HG02571 (cell line): ENCODE results near the gene TTLL5.
"Not testable (repeated sequence)": the region's sequence is repeated elsewhere in the genome, so short reads cannot be mapped to it uniquely, and the experiment has no call there.

Experiments used
- ATAC-seq: cut with Tn5 transposase; IDR thresholded peaks from one replicate; pipeline ENCODE4 v1.9.1; 2021; ENCODE audit warnings: mild to moderate bottlenecking, moderate library complexity; ENCODE audit not compliant: unreplicated experiment

Gene TTLL5

DNA sequence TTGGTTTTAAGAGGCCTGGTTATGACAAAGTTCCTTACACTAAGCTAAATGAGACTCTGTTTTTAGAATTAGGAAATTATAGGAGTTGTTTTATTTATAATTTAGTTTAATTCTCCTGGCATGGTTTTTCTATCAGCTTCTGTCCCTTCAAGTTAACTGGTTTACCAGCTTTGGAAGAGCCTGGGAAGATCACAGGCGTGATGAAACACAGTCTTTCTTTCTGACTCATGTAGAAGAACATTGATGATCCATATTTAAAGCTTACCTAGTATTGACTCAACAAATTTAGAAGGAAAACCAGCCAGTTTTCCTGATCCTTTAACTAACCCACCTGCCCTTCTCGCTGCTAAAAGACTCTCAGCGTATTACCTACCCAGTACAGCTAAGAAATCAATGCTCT lies 165.6 kb downstream of the TTLL5 start:
- ATAC-seq = no peak

DNA sequence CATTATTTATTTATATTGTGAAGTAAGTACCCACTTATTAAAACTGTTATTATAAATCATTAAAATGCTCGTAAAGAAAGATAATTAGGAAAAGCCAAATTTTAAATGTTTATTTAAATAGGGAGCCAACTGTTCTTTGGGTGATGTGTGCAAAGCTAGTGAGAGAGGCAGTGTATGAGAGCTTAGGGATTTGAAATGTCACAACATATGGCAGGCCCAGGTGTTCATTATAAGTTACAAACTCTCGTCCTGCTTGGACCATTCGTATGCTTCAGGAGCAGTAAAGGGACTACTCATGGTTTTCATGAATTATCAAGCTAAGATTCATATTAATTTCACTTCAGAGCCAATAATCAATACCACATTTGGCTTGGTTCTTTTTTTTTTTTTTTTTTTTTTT lies 166.3 kb downstream of the TTLL5 start:
- no peak for ATAC-seq

DNA sequence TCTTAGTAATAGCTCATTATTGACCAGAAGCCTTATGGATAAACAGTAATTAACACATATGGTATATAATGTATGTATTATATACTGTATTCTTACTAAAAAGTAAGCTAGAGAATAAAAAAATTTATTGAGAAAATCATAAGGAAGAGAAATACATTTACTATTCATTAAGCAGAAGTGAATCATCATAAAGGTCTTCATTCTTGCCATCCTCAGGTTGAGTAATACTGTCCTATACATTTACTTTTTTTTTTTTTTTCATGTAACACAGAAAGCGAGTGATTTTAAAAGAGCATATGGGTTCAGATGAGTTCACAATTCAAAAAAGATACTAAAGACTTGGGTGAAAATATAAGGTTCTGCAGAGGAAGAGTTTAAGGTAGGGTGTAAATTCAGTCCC lies 168.3 kb downstream of the TTLL5 start:
- no peak for ATAC-seq

DNA sequence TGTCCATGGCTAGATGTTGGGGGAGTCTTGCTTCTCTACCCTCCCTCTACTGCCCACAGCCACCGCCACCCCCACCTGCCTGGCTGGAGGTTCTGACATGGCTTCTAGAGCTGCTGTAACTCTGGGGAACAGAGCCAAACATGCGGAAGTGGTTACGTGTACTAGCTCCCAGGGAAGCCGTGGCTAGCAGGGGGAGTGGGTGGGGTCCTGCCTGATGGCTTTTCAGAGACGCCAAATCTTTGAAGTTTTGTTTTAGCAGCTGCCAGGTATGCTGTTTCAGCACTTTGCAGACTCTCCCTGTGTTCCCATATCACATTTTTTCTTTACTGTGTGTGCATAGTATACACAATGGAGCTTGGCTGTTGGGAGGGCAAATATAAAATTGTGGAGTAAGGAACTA lies 170.4 kb downstream of the TTLL5 start:
- ATAC-seq = no peak

DNA sequence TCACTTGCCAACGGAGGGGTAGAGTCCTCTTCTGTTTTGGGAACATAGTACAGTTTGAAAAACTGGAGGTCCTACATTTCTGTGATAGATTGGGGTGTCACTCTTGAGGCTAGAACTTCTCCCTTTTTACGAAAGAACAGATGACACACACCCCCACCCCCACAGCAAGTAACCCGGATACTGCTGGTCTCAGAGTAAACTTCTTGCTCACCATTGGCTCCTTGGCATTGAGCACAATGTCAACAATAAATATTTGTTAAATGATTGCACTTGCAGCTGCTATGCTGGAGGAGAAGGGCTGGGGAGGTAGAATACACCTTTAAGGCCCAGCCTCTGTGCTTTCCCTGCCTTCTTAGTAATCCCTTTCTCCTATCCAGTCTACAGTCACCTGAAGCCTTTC lies 170.9 kb downstream of the TTLL5 start:
- no peak for ATAC-seq

DNA sequence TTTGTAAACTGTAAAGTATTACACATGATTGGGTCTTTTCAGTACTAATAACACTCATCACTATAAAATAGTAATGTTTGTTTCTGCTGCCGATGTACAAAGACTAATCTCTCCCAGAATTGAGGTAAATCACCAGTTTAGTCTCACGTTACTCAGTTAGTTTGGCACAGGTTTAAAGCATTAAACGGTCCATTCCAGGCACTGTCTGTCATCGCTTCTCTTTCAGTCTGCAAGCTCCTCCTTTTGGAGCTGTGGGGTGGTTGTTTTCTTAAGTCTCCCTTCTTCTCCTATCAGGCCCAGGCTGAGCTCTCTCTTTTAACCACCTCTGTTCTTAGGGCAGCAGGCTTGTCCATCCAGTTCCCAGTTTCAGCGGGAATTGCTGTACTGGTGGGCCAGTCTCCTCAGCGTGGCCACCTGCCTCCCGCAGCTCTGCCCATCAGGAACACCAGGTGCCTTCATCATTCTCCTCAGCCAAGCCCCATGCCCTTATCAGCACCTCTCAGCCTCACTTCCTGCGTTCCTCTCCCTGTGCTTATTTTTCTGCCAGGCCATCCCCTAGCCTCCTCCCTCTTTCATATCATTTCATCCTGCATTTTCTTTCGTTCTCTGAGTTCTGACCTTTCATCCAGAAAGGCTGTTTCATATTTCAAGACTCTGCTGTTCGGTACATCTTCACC lies 171.7 kb downstream of the TTLL5 start:
- ATAC-seq = no peak

DNA sequence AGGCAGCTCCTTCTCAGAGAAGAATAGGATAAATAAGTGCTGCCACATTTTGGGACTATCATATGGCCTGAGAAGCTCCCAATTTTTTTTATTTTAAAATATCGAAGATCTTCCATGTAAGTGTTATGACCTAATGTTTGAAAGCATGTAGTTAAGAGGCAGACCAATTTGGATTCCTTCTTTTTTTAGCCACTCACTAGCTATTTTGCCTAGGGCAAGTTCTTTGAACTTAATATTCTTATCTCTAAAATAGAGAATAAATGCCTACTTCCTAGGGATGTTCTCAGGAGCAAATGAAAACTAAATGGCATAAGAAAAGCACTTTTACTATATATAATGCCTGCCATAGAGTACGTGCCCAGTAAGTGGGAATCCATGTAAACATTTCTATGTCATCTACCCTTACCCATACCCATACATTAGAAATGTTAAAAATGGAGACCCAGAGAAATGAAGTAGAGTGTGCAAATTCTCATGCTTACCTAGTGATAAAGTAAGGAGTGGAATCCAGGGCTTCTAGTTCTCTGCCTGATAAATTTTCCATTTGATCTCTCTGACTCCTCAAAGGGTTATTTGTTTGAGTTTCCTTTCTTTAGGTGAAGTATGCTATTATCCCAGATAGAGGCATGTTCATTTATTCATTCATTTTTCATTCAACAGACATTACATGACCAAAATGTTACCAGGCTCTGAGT lies 172.4 kb downstream of the TTLL5 start:
- ATAC-seq = no peak

DNA sequence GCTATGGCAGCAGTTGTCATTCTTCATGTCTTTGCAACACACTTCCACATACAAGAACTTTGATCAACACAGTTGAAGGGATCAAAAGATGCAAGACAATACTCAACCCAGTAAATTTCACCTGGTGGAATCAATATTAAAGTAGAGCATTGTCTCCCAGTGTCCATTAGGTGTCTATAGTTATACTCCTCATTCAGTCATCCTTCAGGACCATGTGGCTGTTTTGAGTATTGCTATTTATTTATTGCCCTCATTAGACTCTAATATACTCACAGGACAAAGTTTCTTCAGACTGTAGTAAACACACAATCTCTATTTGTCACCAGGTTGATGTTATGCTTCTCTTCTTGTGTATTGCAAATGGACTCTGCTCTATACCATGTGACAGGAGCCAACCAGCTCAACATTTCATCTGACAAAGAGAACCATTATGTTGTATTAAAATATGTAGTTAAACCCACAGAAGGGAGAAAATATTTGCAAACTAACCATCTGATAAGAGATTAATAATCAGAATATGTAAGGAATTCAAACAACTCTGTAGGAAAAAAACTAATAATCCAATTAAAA lies 174.2 kb downstream of the TTLL5 start:
- ATAC-seq = no peak

DNA sequence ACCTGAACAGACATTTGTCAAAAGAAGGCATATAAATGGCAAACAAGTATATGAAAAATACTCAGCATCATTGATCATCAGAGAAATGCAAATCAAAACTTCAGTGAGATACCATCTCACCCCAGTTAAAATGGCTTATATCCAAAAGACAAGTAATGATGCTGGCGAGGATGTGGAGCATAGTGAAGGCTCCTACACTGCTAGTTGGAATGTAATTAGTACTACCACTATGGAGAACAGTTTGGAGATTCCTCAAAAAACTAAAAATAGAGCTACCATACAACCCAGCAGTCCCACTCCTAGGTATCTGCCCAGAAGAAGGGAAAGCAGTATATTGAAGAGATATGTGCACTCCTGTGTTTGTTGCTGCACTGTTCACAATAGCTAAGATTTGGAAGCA lies 174.7 kb downstream of the TTLL5 start:
- ATAC-seq = no peak

DNA sequence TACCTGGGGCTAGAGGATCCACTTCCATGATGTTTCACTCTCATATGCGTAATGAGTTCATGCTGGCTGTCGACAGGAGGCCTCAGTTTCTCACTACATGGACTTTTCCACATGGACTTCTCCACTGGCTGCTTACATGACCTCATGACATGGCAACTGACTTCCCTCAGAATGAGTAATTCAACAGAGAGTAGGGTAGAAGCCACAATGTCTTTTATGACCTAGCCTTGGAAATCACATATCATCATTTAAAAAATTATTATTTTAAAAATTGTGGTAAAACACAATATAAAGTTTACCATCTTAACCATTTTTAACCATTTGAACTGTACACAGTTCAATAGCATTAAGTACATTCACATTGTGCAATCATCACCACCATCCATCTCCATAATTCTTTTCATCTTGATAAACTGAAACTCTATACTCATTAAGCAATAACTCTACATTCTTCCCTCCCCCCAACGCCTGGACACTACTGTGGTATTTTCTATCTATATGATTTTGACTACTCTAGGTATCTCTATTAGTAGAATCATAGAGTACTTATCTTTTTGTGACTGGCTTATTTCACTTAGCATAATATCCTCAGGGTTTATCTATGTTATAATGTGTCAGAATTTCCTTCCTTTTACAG lies 176.2 kb downstream of the TTLL5 start:
- ATAC-seq = no peak

DNA sequence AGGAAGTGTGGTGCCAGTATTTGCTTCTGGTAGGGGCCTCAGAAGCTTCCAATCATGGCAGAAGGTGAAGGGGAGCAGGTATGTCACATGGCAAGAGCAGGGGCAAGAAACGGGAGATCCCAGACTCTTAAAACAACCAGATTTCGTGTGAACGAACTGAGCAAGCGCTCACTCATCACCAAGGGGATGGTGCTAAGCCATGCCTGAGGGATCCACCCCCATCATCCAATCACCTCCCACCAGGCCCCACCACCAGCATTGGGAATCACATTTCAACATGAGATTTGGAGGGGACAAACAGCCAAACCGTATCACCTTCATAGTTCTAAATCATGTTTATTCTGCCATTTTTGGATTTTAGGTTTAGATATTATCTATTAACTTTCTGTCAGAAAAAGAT lies 179.9 kb downstream of the TTLL5 start:
- no peak for ATAC-seq

DNA sequence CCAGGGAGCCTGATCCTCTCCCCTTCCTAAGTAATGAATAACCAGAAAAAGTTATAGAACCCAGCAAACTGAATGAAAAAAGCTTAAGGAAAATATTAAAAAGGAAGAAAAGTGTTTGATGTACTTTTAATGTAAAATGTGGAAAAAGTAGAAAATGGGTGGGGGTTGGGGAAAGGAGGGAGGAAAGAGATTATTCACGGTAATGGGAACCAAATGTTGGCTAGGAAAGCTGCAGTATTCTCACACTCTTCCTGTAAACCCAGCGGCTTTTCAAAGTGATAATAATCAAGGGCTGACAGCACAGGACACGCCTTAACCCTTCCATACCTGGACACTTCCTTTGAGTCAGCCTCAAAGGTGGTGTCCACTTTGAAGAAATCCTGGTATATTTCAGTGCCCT lies 181.5 kb downstream of the TTLL5 start:
- no peak for ATAC-seq

DNA sequence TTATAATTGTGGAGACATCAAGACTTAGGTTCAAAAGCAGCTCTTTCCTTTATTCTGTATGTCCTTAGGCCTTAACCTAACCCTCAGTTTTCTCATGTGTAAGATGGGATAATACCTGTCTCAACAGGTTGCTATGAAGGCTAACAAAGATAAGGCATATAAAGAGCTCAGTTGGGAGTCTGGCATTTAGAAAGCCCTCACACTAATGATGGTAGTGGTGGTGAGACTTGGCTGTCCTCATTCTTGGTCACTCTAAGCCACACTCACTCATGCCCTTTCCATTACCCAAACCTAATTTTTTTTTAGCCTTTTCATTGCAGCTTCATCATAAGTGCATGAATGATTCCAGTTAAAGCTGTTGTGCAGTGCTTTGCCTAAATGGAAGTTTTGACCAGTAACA lies 183.4 kb downstream of the TTLL5 start:
- no peak for ATAC-seq

DNA sequence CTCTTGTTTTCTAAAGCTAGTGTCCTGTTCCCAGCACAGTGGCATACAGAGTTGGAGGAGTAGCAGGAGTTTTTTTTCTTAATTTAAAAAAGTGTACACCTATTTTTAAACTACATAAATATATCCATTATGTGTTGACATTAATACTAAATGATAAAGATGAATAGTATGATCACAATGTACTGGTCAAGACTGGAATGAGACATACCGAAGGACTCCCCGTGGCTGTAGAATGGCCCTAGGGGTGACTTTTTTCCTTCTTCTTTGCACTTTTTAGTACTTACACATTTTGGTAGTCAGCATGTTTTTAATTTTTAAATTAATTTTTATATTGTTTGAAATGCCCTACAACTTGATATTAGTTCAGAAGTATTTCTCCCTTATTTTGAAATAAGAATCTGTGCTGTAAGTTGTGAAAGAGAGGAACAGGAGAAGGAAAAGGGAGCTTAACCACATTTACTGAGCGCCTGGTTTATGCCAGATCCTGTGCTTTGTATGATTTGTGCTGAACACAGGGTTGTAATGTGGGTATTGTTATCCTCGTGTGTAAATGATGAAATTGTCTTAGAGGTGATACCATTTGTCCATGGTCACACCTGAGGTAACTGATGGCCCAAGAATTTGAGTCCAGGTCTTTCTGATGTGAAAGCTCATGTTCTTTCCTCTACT lies 184.2 kb downstream of the TTLL5 start:
- ATAC-seq = no peak

DNA sequence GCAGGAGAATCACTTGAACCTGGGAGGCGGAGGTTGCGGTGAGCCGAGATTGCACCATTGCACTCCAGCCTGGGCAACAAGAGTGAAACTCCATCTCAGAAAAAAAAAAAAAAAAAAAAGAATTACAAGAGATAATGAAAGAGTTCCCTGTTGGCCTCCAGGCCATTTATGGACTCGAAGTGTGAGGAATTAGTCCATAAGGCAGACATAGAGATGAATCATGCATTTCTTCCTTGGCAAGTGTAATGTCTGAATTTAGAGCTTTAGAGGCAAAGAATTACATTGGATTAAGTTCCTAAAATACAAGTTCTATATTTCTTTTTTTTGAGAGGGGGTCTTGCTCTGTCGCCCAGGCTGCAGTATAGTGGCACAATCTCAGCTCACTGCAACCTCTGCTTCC lies 185.6 kb downstream of the TTLL5 start:
- not testable (repeated sequence) for ATAC-seq

DNA sequence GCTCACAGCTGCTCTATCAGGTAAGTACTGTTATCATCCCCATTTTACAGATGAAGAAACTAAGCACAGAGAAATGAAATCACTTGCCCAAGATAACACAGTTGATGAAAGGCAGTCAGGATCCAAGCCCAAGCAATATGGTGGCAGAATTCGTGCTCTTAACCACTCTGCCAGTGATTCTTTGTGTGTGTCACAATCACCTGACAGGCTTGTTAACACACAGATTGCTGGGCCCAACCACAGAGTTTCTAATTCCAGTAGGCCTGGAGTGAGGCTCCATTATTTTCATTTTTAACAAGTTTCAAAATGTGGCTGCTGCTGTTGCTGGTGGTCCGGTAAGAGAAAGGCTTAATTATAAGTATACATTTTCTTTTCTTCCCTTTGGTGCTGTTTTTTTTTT lies 186.5 kb downstream of the TTLL5 start:
- no peak for ATAC-seq

DNA sequence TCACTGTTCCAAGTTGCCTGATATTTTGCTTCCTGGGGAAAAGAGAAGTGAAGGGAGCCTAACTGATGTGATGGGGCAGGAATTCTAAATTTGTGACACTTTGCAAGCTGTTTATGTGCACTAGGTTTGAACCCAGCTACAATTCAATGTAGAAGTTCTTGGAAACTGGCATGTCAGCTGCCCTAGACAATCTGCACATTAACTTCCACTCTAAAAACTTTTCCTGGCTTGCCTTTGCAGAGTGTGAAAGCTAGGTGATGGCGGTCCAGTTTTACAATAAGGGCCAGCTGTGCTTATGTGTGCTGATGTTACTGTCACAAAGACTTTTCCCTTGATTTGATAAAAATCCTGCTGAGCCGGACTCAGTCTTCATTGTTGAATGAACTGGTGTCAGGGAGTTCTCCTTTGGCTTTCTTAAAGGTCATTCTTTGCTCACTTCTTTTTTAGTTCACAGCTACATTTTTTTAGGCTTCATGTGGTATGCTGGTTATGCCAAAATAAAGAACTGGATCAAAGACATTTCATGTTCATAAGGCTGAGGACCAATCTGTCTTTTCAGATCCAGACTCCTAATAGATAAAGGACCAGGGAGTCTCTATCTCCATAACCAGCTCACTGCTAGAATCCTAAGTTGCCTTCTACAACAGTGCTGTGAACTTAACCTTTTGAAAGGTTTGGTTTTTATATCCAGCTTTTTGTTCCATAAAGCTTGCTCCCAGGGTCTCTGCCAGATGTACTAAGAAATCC lies 187.3 kb downstream of the TTLL5 start:
- no peak for ATAC-seq

DNA sequence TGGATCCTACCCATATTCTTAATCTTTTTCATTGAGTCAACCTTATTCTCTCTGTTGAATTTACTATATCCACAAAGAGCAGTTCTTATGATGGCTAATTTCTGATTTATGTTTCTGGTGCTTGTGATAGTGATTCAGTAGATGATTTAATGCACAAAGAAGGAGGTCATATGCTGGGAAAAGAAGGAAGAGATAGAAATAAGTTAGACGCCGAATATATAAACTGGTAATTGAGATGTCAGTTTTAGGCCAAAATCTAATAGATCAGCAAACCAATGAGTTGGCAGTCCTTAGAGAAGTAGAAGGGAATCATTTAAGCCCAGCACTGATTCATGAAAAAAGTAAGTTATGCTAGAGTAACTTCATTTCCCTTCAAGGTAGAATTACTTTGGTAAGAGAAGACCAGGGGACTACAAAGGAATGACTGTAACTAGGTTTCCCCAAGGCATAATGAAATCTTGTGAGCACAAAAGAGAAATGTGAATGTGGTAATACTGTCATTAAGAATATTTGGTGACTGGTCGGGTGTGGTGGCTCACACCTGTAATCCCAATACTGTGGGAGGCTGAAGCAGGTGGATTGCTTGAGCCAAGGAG lies 188.4 kb downstream of the TTLL5 start:
- ATAC-seq = no peak

DNA sequence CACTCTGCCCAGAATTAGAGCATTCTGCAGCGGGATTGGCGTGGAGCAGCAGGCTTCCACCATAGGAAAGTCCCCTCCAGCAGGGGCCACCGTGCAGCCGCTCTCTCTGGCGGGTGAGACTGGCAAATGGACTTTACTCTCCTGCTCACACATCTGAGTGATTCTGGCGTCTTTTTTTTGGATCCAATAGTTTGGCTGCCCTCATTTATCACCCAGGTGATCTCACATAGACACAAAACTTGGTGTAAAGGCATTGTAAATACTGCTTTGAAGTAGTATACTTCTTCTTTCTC lies 190.5 kb downstream of the TTLL5 start:
- ATAC-seq = no peak

DNA sequence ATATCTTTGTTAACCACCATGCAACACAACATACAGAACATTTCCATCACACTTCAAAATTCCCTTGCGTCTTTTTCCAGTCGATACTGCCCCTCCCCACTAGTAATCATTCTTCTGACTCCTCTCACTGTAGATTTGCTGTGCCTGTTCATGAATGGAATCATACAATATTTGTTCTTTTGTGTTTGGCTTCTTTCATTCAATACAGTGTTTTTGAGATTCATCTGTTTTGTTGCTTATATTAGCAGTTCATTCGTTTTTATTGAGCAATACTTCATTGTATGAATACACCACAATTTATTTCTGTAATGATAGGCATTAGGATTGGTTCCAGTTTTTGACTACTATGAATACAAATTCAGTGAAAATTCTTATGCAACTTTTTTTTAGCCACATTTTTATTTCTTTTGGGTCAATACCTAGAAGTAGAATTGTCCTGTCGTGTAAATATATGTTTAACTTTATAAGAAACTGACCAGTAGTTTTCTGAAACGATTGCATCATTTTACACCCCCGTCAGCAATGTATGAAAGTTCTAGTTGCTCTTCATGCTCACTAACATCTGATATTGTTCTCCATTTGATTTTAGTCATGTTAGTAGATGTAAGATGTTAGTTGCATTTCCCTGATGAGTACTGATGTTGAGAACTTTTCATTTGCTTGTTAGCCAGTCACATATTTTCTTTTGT lies 193.2 kb downstream of the TTLL5 start:
- no peak for ATAC-seq
